ENCODE results near the gene ATE1. TPM values are rescaled to one million over a fixed set of nuclear protein-coding genes. Genes with fewer than 3 reads are reported as not detected.

The ATE1 gene
- total RNA-seq, 1 donor from 2014 or later = 35.4 TPM

DNA sequence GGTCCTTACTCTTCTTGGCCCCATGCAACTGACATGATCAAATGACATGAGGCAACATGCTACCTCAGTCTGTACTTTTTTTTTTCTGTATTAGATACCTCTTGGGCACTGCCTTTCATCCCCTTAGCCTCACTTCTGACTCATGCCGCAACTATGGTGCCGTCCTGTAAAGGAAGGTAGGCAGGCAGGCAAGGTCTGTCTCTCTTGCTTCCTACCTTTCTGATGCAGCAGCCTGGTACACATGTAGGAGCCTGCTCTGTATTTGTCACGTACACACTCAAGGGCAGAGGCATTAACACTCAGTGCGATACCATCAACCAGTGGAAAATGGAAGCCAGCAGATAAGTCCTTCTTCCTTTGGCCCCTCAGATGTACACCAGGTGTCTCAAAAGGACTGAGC is 146.7 kb downstream of the ATE1 start:
- Mint-ChIP-seq H3K27me3 (no peaks in the 10 kb centered on the region), H3K4me3 (no peak overlapping the region), H3K36me3 (peaks cover 15% of the 10 kb centered on the region), H3K4me1 (ENCODE audit: unreplicated experiment) (peaks cover 5% of the 10 kb centered on the region), H3K27ac (no peak overlapping the region), H3K9me3 (no peaks in the 10 kb centered on the region)
- no peak for DNase-seq (ENCODE audit: extremely low spot score, unreplicated experiment)
- TF ChIP-seq, protein P1, sequence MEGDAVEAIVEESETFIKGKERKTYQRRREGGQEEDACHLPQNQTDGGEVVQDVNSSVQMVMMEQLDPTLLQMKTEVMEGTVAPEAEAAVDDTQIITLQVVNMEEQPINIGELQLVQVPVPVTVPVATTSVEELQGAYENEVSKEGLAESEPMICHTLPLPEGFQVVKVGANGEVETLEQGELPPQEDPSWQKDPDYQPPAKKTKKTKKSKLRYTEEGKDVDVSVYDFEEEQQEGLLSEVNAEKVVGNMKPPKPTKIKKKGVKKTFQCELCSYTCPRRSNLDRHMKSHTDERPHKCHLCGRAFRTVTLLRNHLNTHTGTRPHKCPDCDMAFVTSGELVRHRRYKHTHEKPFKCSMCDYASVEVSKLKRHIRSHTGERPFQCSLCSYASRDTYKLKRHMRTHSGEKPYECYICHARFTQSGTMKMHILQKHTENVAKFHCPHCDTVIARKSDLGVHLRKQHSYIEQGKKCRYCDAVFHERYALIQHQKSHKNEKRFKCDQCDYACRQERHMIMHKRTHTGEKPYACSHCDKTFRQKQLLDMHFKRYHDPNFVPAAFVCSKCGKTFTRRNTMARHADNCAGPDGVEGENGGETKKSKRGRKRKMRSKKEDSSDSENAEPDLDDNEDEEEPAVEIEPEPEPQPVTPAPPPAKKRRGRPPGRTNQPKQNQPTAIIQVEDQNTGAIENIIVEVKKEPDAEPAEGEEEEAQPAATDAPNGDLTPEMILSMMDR (conservative IDR thresholded peaks at IDR 0.05) = no peak

DNA sequence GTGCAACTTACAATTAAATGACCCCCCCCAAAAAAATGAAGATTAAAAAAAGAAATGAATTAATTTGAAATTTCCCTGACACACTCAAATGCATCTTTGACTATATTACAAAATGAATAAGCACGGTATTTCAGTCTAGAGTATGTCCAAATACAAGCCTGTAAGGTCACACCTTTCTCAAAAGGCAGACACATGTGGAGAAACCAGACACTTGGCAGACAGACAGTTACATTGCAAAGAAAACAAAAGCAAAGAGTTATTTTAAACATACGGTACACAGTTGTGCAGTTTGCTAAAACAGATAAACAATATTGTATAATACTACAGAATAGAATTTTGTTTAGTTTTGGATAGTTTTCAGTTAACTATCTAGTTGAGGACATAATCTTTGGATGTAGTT is 153.0 kb downstream of the ATE1 start:
- Mint-ChIP-seq H3K27ac (peak overlapping the region; percentile 62), H3K4me3 (no peak overlapping the region), H3K27me3 (no peaks in the 10 kb centered on the region), H3K4me1 (ENCODE audit: unreplicated experiment) (peaks cover 33% of the 10 kb centered on the region), H3K36me3 (peaks cover 7% of the 10 kb centered on the region), H3K9me3 (no peaks in the 10 kb centered on the region)
- no peak for DNase-seq (ENCODE audit: extremely low spot score, unreplicated experiment)
- TF ChIP-seq, protein P1 (conservative IDR thresholded peaks at IDR 0.05) = no peak

DNA sequence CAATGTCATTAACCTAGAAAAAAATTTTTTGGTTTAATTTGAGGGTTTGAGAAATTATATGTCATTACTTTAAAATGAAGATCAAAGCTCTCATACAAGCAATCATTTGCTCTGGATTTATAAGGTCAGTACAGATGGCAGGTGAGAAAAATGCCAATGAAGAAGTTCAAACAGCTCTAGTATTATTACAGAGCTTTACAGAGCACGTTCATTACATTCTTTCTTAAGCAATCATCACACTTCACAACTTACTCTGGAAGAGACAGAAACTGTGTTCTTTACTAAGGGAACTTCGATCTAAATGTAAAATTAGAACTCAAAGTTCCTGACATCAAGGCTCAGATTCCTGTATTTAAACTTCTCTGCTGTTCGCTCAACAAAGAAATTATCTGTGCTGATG is 153.4 kb downstream of the ATE1 start:
- TF ChIP-seq, protein P1 (conservative IDR thresholded peaks at IDR 0.05) = no peak
- no peaks in the 10 kb centered on the region for H3K27me3 Mint-ChIP-seq
- H3K4me1 Mint-ChIP-seq (ENCODE audit: unreplicated experiment) = peaks cover 33% of the 10 kb centered on the region
- H3K36me3 Mint-ChIP-seq = peaks cover 10% of the 10 kb centered on the region
- H3K4me3 Mint-ChIP-seq = no peak overlapping the region
- peak overlapping the region; percentile 62 for H3K27ac Mint-ChIP-seq
- no peaks in the 10 kb centered on the region for H3K9me3 Mint-ChIP-seq
- no peak for DNase-seq (ENCODE audit: extremely low spot score, unreplicated experiment)

DNA sequence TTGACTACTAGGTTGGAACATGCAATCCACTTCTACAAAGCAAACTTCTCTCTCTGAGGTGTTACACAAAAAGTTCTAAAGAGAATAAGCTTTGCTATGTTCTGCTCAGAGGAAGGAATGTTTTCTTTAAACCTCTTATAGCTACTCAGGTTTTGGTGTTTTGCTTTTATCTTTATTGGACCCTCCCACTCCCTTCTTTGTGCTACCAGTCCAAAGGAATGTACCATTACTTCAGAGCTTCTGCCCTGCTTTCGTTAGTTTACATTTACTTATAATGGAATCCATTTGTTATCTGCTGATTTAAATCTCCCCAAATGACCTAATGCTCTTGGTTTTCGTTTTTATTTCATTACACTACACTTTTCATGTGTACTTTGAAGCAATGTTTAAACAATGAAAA is 154.9 kb downstream of the ATE1 start:
- peaks cover 4% of the 10 kb centered on the region for H3K9me3 Mint-ChIP-seq
- no peak for DNase-seq (ENCODE audit: extremely low spot score, unreplicated experiment)
- peaks cover 33% of the 10 kb centered on the region for H3K4me1 Mint-ChIP-seq (ENCODE audit: unreplicated experiment)
- H3K27ac Mint-ChIP-seq = peak overlapping the region; percentile 50
- H3K4me3 Mint-ChIP-seq = peak overlapping the region; percentile 1
- no peaks in the 10 kb centered on the region for H3K27me3 Mint-ChIP-seq
- H3K36me3 Mint-ChIP-seq = peaks cover 16% of the 10 kb centered on the region
- TF ChIP-seq, protein P1 (conservative IDR thresholded peaks at IDR 0.05) = no peak

DNA sequence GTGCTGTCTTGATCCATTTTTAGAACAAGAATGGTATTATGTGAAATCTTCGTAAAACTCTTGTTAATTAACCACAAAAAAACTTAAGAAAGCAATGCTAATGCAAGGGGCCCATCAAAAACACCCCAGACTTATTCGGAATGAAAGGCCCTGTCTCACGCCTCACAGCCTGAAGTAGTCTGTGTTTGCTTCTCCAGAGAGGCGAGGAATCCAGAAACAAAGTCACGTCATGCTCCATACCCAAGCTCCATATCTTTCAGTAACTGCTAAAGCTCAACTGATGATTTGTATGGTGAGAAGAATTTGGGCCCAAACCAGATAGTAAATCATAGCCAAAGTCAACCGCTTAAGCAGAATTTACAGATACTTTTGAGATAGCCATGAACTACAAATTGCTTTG is 155.4 kb downstream of the ATE1 start:
- H3K27ac Mint-ChIP-seq = no peak overlapping the region
- TF ChIP-seq, protein P1 (conservative IDR thresholded peaks at IDR 0.05) = no peak
- DNase-seq (ENCODE audit: extremely low spot score, unreplicated experiment) = no peak

DNA sequence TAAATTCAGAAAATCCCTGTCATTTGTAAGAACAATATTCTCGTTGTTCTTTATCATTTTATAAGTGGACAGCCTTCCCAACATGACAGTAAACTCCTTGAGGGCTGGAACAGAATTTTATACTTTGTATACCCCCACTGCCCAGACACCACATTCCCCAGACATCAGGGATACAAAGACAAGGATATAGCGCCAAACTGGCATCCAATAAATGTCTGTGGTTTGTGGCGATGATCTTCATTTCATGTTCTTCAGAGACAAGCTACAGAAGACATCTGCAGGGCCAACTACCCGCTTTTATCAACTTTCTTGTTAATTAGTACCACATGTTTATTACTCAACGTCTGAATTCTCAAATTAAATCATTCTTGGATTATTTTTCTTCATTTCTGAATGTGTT is 155.9 kb downstream of the ATE1 start:
- Mint-ChIP-seq H3K27me3 (no peaks in the 10 kb centered on the region), H3K36me3 (peaks cover 25% of the 10 kb centered on the region), H3K9me3 (peaks cover 13% of the 10 kb centered on the region), H3K4me3 (no peak overlapping the region), H3K27ac (no peak overlapping the region), H3K4me1 (ENCODE audit: unreplicated experiment) (peaks cover 33% of the 10 kb centered on the region)
- TF ChIP-seq, protein P1 (conservative IDR thresholded peaks at IDR 0.05) = no peak
- no peak for DNase-seq (ENCODE audit: extremely low spot score, unreplicated experiment)

More for the DNA sequence above, 155.4 kb downstream of the ATE1 start:
- H3K4me1 Mint-ChIP-seq (ENCODE audit: unreplicated experiment) = peaks cover 33% of the 10 kb centered on the region
- no peaks in the 10 kb centered on the region for H3K27me3 Mint-ChIP-seq
- peaks cover 21% of the 10 kb centered on the region for H3K36me3 Mint-ChIP-seq
- no peak overlapping the region for H3K4me3 Mint-ChIP-seq
- H3K9me3 Mint-ChIP-seq = peaks cover 8% of the 10 kb centered on the region
